Astrocyte (in vitro differentiated cells and primary cell): ENCODE data around the gene CUL1.

Source experiments
- CTCF ChIP-seq: IDR thresholded peaks from 2 replicates; pipeline ENCODE4 v1.5.1; 2011; ENCODE audit warnings: low read depth, mild to moderate bottlenecking, inconsistent platforms, low read length, moderate library complexity; ENCODE audit not compliant: insufficient read depth
- EZH2 ChIP-seq: IDR thresholded peaks from 2 replicates; pipeline ENCODE4 v1.6.1; 2012; ENCODE audit warnings: mild to moderate bottlenecking, low read length, inconsistent platforms; ENCODE audit not compliant: insufficient read depth

GRCh38 chr7:148803094-148803493, 104.4 kb downstream of the CUL1 start:
- TF ChIP-seq CTCF (no peak), EZH2 (no peak)
